Activated CD8-positive, alpha-beta memory T cell treated with anti-CD3 and anti-CD28 coated beads for 1 hour (primary cell): ENCODE measurements around the gene FAM234A.
"Not testable (repeated sequence)": the region's sequence is repeated elsewhere in the genome, so short reads cannot be mapped to it uniquely, and the experiment has no call there.

Experiments used
- DNase-seq, 2 donors: peaks; one replicate each; pipeline ENCODE4 v3.0.0-alpha.2; 2020; ENCODE audit warnings: low read depth in 1 of 2; ENCODE audit errors: extremely low read depth in 1 of 2

Gene FAM234A, protein sequence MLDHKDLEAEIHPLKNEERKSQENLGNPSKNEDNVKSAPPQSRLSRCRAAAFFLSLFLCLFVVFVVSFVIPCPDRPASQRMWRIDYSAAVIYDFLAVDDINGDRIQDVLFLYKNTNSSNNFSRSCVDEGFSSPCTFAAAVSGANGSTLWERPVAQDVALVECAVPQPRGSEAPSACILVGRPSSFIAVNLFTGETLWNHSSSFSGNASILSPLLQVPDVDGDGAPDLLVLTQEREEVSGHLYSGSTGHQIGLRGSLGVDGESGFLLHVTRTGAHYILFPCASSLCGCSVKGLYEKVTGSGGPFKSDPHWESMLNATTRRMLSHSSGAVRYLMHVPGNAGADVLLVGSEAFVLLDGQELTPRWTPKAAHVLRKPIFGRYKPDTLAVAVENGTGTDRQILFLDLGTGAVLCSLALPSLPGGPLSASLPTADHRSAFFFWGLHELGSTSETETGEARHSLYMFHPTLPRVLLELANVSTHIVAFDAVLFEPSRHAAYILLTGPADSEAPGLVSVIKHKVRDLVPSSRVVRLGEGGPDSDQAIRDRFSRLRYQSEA

DNA sequence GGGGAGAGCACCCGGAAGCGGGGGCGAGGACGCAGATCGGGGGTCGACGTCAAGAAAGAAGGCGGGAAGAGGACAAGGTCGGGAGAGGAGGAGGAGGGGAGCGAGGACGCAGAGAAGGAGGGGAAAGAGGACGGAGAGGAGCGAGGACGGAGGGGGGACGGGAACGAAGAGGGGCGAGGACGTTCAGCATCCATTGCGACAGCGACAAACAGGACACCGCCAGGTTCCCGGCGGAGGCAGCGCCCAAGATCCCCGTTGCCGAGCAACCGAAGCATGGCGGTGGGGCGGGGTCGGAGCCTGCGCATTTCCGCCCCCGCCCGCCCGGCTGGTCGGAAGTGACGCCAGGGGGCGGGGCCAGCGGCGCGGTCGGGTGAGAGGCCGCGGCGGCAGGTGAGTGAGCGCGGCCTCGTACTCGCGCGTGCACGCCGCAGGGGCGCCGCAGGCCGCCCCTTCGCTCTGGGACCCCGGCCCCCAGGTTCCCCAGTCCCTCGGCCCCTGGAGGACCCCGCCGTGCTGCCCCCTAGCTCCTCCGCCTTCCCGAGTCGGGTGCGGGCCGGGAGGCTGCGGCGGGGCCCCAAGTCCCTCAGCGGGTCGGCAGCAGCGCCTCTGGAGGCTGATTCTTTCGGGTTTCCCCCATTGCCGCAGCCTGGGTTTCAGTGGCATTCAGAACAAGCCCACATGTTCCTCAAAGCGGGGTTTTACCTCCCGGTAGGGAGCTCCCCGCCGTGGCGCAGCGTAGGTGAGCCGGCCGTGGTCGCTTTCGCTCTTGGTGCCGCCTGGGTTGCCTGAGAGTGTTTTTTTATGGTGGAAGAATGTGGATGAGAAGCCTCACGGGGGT, at the start of gene FAM234A:
TSS of gene FAM234A (plus strand) at position 354 of the 838 bp plus-strand sequence. CDS start 19,593 bp downstream, outside the sequence.
- peak; percentile 87 to 93 for DNase-seq

DNA sequence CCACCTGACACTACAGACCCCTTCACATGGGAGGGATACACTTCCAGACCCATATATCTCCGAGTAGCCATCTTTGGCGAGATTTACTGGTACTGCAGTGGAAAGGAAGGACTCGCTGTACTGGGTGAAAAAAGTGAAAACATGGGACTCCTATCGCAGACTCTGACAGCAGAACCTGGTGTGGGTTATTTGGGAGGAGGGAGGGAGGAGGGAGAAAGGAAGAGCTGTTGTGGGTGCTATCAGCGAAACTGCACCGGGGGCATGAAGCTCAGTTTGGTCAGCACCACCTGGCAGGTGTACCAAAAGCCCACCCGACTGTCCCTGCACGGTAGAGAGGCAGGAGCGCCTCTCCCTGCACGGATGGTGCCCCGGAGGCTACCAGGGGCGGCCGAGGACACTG, 49.4 kb upstream of the FAM234A start:
- DNase-seq, result no peak

- DNase-seq, result no peak
These were observed 48.9 kb upstream of the FAM234A start for GRCh38 chr16:185691-186090.

- no peak for DNase-seq
These were observed 47.3 kb upstream of the FAM234A start for GRCh38 chr16:187330-187729.

DNA sequence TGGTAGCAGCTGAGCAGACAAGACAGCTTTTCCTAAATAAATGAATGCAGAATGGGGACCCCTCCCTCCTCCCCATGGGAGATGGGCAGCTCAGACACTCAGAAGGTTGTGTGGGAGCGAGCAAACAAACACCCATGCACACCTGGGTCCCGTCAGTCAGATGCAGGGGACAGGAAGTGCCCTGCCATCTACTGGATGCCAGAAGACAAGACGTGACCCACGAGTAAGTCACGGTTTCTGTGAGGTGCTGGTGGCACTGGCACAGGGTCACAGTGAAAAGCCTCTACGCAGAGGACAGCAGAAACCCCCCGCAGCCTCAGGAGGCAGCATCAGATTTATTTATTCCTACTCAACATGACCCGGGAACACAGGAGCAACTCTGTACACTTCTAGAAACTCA, 45.9 kb upstream of the FAM234A start:
- DNase-seq, result no peak

DNA sequence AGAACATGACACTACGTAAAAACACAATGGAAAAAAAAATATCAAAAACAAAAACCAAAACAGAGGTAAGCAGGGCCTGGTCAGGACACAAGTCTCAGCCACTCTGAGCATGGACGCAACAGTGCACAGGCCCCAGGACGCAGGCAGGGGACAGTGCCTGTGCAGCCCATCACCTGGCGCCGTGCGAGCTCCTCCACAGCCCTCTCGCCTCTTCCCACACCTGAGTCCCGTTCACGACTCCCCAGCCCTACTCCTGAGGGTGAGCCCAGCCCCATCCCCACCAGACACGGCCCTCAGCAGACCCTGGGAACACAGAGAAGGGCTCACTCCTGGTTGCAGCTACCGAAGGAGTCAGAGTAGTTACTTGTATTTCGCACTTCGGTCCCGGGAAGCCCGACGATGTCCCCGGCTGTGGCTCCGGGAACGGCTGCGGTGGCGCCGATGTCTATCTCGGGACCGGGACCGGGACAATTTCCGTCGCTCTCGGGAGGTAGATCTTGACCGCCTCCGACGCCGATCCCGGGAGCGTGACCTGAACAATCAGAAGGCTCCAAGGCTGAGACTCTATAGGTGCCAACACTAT, 44.9 kb upstream of the FAM234A start:
- DNase-seq, result no peak

GRCh38 chr16:191831-192230, 42.8 kb upstream of the FAM234A start:
- no peak for DNase-seq

DNA sequence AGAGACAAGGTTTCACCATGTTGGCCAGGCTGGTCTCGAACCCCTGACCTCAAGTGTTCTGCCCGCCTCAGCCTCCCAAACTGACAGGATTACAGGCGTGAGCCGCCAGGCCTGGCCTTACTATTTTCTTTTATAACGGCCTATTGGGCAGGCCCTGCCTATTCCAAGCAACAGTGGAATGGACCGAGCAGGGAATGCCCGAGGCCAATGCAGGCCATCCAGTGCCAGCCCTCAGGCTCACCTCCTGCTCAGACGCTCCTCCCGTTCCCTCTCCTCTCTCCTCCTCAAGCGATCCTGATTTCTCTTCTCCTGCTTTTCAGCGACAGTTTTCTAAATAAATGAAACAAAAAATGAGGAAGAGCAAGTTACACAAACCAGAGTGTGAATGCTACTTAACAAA, 41.9 kb upstream of the FAM234A start:
- DNase-seq, result no peak

DNA sequence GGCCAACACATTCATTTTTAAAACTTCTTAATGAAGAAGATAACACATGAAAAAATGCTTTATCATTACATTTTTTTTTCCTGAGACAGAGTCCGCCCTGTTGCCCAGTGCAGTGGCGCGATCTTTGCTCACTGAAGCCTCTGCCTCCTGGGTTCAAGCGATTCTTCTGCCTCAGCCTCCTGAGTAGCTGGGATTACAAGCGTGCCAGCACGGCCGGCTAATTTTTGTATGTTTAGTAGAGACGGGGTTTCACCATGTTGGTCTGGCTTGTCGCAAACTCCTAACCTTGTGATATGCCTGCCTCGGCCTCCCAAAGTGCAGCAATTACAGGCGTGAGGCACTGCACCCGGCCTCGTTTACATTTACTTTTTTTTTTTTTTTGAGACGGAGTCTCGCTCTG, 41.2 kb upstream of the FAM234A start:
- DNase-seq, result no peak

GRCh38 chr16:194516-194915, 40.1 kb upstream of the FAM234A start:
- no peak for DNase-seq

DNA sequence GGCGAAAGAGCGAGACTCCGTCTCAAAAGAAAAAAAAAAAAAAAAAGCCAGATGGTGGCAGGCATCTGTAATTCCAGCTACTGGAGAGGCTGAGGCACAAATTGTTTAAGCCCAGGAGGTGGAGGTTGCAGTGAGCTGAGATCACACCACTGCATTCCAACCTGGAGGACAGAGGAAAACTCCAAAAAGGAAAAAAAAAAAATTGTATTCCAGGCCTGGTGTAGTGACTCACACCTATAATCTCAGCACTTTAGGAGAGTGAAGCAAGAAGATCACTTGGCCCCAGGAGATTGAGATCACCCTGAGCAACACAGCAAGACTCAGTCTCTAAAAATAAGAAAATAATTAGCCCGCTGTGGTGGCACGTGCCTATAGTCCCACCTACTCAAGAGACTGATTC, 34.2 kb upstream of the FAM234A start:
- DNase-seq, result no peak

DNA sequence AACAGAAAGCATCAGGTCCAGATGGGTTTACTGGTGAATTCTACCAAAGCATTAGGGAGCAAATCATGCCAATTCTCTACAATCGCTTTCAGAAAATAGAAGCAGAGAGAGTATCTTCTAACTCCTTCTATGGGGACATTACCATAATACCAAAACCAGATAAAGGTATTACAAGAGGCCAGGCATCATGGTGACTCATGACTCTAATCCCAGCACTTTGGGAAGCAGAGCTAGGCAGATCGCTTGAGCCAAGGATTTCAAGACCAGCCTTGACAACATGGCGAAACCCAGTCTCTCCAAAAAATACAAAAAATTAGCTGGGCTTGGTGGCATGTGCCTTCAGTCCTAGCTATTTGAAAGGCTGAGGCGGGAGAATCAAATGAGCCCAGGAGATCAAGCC, 31.4 kb upstream of the FAM234A start:
- no peak for DNase-seq

DNA sequence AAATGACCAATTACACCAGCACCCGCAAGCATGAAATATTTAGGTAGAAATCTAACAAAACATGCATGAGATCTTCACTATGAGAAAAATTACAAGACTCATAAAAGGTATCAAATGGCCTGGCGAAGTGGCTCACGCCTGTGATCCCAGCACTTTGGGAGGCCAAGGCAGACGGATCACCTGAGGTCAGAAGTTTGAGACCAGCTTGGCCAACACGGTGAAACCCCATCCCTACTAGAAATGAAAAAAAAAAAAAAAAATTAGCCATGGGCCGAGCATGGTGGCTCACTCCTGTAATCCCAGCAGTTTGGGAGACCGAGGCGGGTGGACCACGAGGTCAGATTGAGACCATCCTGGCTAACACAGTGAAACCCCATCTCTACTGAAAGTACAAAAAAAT, 30.6 kb upstream of the FAM234A start:
- not testable (repeated sequence) for DNase-seq

DNA sequence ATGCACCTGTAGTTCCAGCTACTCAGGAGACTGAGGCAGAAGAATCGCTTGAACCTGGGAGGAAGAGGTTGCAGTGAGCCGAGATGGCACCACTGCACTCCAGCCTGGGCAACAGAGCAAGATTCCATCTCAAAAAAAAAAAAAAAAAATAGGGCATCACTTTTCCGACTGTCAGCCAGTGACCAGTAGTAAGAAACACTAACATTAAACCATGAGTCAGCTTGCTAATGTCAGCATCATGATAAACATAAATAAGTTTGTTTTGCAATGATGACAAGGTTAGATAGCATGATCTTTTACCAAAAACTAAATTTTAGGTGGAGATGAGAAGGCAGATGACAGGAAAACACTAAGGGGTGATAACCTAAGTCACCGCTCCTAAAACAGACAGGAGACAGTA, 25.3 kb upstream of the FAM234A start:
- DNase-seq, result not testable (repeated sequence)

DNA sequence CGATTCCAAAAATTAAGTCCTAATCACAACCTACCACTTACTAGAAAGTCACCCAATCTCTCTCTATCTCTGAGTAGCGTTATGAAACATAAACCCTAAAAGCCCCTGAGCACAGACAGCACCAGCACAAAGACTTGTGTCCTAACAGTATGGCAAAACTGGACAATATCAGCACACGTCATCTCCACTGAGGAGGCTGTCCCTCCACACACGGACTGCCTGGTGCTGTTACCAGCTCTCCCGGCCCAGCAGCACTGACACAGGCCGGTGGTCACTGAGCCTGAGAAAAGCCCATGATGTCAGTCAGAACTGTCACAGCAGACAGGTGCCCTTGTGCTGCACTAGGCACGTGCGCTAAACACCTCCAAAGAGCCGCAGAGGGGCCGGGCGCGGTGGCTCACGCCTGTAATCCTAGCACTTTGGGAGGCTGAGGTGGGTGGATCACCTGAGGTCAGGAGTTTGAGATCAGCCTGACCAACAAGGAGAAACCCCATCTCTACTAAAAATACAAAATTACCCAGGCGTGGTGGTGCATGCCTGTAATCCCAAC, 22.9 kb upstream of the FAM234A start:
- DNase-seq, result not testable (repeated sequence)

DNA sequence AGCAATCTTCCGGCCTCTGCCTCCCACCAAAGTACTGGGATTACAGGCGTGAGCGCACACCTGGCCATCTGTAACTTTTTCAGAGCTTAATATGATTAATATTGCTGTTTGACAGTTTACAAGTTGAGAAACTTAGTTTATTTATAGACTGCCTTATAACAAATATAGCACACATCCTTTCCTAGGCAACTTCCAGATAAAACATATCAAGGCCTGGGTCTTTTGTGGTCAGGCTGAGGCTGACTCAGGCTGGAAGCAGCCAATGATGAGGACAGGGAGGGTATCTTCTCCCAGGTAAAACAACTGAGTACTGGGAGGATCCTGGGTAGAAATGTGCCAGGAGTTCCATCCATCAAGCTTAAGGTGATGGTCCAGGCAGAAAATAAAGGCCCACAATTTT, 21.6 kb upstream of the FAM234A start:
- no peak for DNase-seq

DNA sequence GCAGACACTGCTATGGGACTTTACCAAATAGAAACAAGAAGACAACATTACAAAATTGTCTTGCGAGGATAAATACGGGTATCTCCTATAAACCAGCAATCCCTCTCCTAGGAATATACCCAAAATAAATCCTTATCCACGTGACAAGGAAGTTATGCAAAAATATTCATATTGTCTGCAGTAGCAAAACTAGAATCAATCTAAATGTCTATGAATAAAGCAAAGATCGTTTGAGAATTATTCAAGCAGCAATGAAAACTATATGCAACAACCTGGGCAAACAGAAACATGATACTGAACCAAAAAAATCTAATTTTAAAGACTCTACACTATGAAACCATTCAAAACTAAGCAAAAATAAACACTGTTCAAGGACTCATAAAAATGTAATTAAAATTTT, 14.6 kb upstream of the FAM234A start:
- DNase-seq, result no peak

DNA sequence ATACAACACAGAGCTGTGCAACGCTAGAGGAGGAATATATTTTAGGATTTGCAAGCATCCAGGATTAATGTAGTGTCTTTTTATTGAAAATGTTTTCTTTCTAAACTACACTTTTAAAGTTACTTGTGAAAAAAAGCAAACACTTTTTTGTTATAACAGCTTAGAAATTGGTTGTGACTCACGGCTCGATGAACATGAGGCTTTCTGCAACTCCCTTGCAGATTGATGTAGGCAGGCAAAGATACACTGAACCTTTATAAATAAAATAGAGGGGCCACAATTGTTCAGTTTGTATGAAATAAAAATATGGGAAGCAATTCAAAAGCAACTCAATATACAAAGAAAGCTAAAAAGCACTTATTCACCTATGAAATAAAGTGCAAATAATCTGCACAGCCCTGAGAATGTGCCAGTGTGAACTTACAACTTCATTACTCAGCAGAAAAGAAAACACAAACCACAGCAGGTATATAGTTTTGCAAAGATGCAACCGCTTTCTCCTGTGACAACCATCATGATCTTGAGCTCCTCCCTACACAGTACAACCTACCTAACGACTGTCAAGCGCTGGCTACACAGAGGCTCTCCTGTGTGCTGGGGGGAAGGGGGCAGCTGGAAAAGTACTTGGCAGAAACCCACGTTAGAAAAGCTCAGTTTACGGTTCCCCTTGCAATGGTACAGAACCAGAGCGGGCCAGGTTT, 6.3 kb upstream of the FAM234A start:
- no peak for DNase-seq

DNA sequence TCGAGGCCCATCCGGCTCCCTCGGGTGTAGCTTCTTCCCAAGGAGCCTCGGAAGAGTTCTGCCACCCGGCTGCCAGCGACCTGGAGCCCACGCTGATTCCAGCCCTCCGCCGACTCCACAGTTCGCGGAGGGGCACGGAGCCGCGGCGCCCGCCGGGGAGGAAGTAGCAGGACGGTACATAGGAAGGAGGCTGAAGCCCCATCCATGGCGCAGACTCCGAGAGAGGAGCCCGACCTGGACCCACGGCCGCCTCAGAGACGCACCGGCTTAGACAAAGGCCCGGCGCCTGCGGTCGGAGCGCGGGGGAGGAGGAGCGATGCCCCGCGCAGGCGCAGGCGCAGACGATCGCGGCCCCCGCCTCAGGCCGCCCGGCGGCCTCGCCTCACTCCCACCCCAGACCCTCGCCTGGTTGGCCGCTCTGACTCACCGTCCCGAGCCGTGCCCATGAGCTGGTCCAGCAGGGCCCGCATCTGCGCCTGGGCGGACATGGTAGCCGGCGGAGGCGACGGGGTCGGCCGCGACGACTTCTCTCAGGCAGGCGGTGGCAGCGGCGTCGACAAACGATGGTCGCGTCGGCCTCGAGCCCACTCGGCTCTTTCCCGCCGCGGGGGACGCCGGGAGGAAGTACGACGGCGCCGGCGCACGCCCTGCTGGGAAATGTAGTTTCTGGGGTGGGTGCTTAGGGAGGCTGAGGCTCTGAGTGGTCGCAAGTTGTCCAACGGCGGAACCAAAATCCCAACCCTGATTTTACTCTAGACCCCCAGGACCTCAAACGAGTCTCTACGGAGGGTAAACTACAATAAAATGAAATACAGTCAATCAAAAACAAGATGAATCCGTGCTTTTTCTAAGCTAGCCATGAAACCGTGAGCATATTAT, 5.5 kb upstream of the FAM234A start, which contains the start of gene LUC7L:
TSS of gene LUC7L (minus strand) at position 598 of the 879 bp plus-strand sequence. CDS start at position 488, 110 bp downstream.
- peak; percentile 59 to 75 for DNase-seq
